ENCODE data around the gene POLA1. TPM values are rescaled to one million over a fixed set of nuclear protein-coding genes. Genes with fewer than 3 reads are reported as not detected.
"Not testable (repeated sequence)": the region's sequence is repeated elsewhere in the genome, so short reads cannot be mapped to it uniquely, and the experiment has no call there.

The POLA1 gene
- polyA plus RNA-seq, 1 experiment = 2.5 TPM

- TF ChIP-seq CTCF (IDR thresholded peaks at IDR 0.05; ENCODE audit: insufficient read depth, low read depth, low read length) = no peak
- Histone ChIP-seq H3K4me3 (ENCODE audit: low read depth, low read length) (no peak overlapping the region), H3K27me3 (ENCODE audit: control insufficient read depth, insufficient read depth, low read length) (peaks cover 1% of the 10 kb centered on the region; the same call in 1 of the 2 replicates), H3K36me3 (ENCODE audit: control insufficient read depth, insufficient read depth, low read length) (no peaks in the 10 kb centered on the region)
- no peak for DNase-seq (ENCODE audit: low read depth)
- POLR2A ChIA-PET = no interaction called here
- CTCF ChIA-PET = no interaction called here
These were observed 45.2 kb upstream of the POLA1 start for GRCh38 chrX:24648495-24648894.

- no peaks in the 10 kb centered on the region for H3K36me3 ChIP-seq (ENCODE audit: control insufficient read depth, insufficient read depth, low read length)
- ChIA-PET CTCF (no interaction called here), POLR2A (no interaction called here)
- H3K27me3 ChIP-seq (ENCODE audit: control insufficient read depth, insufficient read depth, low read length) = no peaks in the 10 kb centered on the region
- H3K4me3 ChIP-seq (ENCODE audit: low read depth, low read length) = no peak overlapping the region
- no peak for DNase-seq (ENCODE audit: low read depth)
- TF ChIP-seq CTCF (IDR thresholded peaks at IDR 0.05; ENCODE audit: insufficient read depth, low read depth, low read length) = no peak
These were observed 41.9 kb upstream of the POLA1 start for GRCh38 chrX:24651783-24652182.

- CTCF ChIA-PET = interaction anchor here (1.9 kb wide), 1 partner anchor 21 kb away, joined by 4 read pairs; no protein-coding TSS in a partner anchor
- DNase-seq (ENCODE audit: low read depth); POLR2A ChIA-PET; H3K27me3 ChIP-seq (ENCODE audit: control insufficient read depth, insufficient read depth, low read length); H3K4me3 ChIP-seq (ENCODE audit: low read depth, low read length); H3K36me3 ChIP-seq (ENCODE audit: control insufficient read depth, insufficient read depth, low read length): not testable (repeated sequence)
These were observed 38.0 kb upstream of the POLA1 start for GRCh38 chrX:24655679-24656078.

- ChIA-PET POLR2A (no interaction called here), CTCF (no interaction called here)
- no peak for TF ChIP-seq CTCF (IDR thresholded peaks at IDR 0.05; ENCODE audit: insufficient read depth, low read depth, low read length)
- DNase-seq (ENCODE audit: low read depth) = no peak
- Histone ChIP-seq H3K36me3 (ENCODE audit: control insufficient read depth, insufficient read depth, low read length) (no peaks in the 10 kb centered on the region), H3K27me3 (ENCODE audit: control insufficient read depth, insufficient read depth, low read length) (no peaks in the 10 kb centered on the region), H3K4me3 (ENCODE audit: low read depth, low read length) (no peak overlapping the region)
These were observed 35.9 kb upstream of the POLA1 start for GRCh38 chrX:24657671-24658386.

GRCh38 chrX:24658421-24658820, 35.3 kb upstream of the POLA1 start:
- no peak for DNase-seq (ENCODE audit: low read depth)
- no peak for TF ChIP-seq CTCF (IDR thresholded peaks at IDR 0.05; ENCODE audit: insufficient read depth, low read depth, low read length)
- no peak overlapping the region for H3K4me3 ChIP-seq (ENCODE audit: low read depth, low read length)
- H3K36me3 ChIP-seq (ENCODE audit: control insufficient read depth, insufficient read depth, low read length) = no peaks in the 10 kb centered on the region
- ChIA-PET CTCF (no interaction called here), POLR2A (no interaction called here)
- no peaks in the 10 kb centered on the region for H3K27me3 ChIP-seq (ENCODE audit: control insufficient read depth, insufficient read depth, low read length)

- no peak for DNase-seq (ENCODE audit: low read depth)
- POLR2A ChIA-PET = no interaction called here
- no peak for TF ChIP-seq CTCF (IDR thresholded peaks at IDR 0.05; ENCODE audit: insufficient read depth, low read depth, low read length)
- Histone ChIP-seq H3K4me3 (ENCODE audit: low read depth, low read length) (no peak overlapping the region), H3K27me3 (ENCODE audit: control insufficient read depth, insufficient read depth, low read length) (no peaks in the 10 kb centered on the region), H3K36me3 (ENCODE audit: control insufficient read depth, insufficient read depth, low read length) (no peaks in the 10 kb centered on the region)
- CTCF ChIA-PET = no interaction called here
These were observed 34.6 kb upstream of the POLA1 start for GRCh38 chrX:24659106-24659505.
